ENCODE results near the gene BMAL1. TPM values are rescaled to one million over a fixed set of nuclear protein-coding genes. Genes with fewer than 3 reads are reported as not detected.
A peak's percentile ranks its signal among the peaks of the same experiment; 100 is the strongest.

BMAL1 gene
- polyA plus RNA-seq, 1 donor (not counting 4 experiments of a cell fraction or from before 2014, with no cell fraction given), result 27.5 TPM

- H3K9ac ChIP-seq (ENCODE audit: control insufficient read depth, extremely low read depth, insufficient read depth, low read length), result no peak overlapping the region
- H3K79me2 ChIP-seq (ENCODE audit: control insufficient read depth, insufficient read depth, low read length), result no peaks in the 10 kb centered on the region
- FAIRE-seq, result no peak
- H4K20me1 ChIP-seq (ENCODE audit: control insufficient read depth, extremely low read depth, insufficient read depth, low read length), result no peaks in the 10 kb centered on the region
- H2AFZ ChIP-seq (ENCODE audit: control insufficient read depth, low read length), result no peak overlapping the region
- no peaks in the 10 kb centered on the region for H3K36me3 ChIP-seq (ENCODE audit: control insufficient read depth in 2 of 2, extremely low read depth in 1 of 2, insufficient read depth in 2 of 2, low read length in 2 of 2)
- no peak overlapping the region for H3K27ac ChIP-seq (ENCODE audit: control insufficient read depth, insufficient read depth, low read length)
- H3K9me3 ChIP-seq (ENCODE audit: control insufficient read depth, low read depth, low read length), result no peaks in the 10 kb centered on the region
- H3K4me2 ChIP-seq (ENCODE audit: control insufficient read depth, extremely low read depth, insufficient read depth, low read depth, low read length), result no peak overlapping the region
- no peak for TF ChIP-seq EZH2 (IDR thresholded peaks at IDR 0.05; ENCODE audit: low read length)
- H3K4me3 ChIP-seq (ENCODE audit: control insufficient read depth in 2 of 3, extremely low read depth in 1 of 3, insufficient read depth in 2 of 3, low read depth in 1 of 3, low read length in 3 of 3), result no peak overlapping the region
- no peak for DNase-seq (ENCODE audit: low read depth, low spot score)
- no peaks in the 10 kb centered on the region for H3K9me1 ChIP-seq (ENCODE audit: control insufficient read depth, extremely low read depth, insufficient read depth, low read length)
- dilution Hi-C loops (cut with MboI; ENCODE audit: extremely low pct_ligation_motif_present, low sequenced_read_pairs), result no loop called here
- no peaks in the 10 kb centered on the region for H3K27me3 ChIP-seq (ENCODE audit: control insufficient read depth, extremely low read depth, insufficient read depth, low read length)
- peaks cover 6% of the 10 kb centered on the region for H3K4me1 ChIP-seq (ENCODE audit: control insufficient read depth, extremely low read depth, insufficient read depth, low read length)
Observed at GRCh38 chr11:13249177-13249576, 28.4 kb upstream of the BMAL1 start.

GRCh38 chr11:13249992-13250391 lies 27.6 kb upstream of the BMAL1 start:
- Histone ChIP-seq H3K27me3 (ENCODE audit: control insufficient read depth, extremely low read depth, insufficient read depth, low read length) (no peaks in the 10 kb centered on the region), H3K36me3 (ENCODE audit: control insufficient read depth in 2 of 2, extremely low read depth in 1 of 2, insufficient read depth in 2 of 2, low read length in 2 of 2) (no peaks in the 10 kb centered on the region), H2AFZ (ENCODE audit: control insufficient read depth, low read length) (no peak overlapping the region), H3K9me3 (ENCODE audit: control insufficient read depth, low read depth, low read length) (no peaks in the 10 kb centered on the region), H3K4me1 (ENCODE audit: control insufficient read depth, extremely low read depth, insufficient read depth, low read length) (peaks cover 11% of the 10 kb centered on the region), H4K20me1 (ENCODE audit: control insufficient read depth, extremely low read depth, insufficient read depth, low read length) (no peaks in the 10 kb centered on the region), H3K27ac (ENCODE audit: control insufficient read depth, insufficient read depth, low read length) (no peak overlapping the region), H3K79me2 (ENCODE audit: control insufficient read depth, insufficient read depth, low read length) (no peaks in the 10 kb centered on the region), H3K9me1 (ENCODE audit: control insufficient read depth, extremely low read depth, insufficient read depth, low read length) (no peaks in the 10 kb centered on the region), H3K4me3 (ENCODE audit: control insufficient read depth in 2 of 3, extremely low read depth in 1 of 3, insufficient read depth in 2 of 3, low read depth in 1 of 3, low read length in 3 of 3) (no peak overlapping the region), H3K9ac (ENCODE audit: control insufficient read depth, extremely low read depth, insufficient read depth, low read length) (no peak overlapping the region), H3K4me2 (ENCODE audit: control insufficient read depth, extremely low read depth, insufficient read depth, low read depth, low read length) (no peak overlapping the region)
- dilution Hi-C loops (cut with MboI; ENCODE audit: extremely low pct_ligation_motif_present, low sequenced_read_pairs), result no loop called here
- FAIRE-seq, result peak; percentile 71
- DNase-seq (ENCODE audit: low read depth, low spot score), result no peak
- no peak for TF ChIP-seq EZH2 (IDR thresholded peaks at IDR 0.05; ENCODE audit: low read length)
- TF ChIP-seq CTCF (optimal IDR thresholded peaks at IDR 0.05 in 1 of 3, IDR thresholded peaks at IDR 0.05 in 1 of 3, conservative IDR thresholded peaks at IDR 0.05 in 1 of 3; ENCODE audit: extremely low read depth in 1 of 3, insufficient read depth in 2 of 3, low read length in 3 of 3), result peak; percentile 42 to 65 (median 49)

- dilution Hi-C loops (cut with MboI; ENCODE audit: extremely low pct_ligation_motif_present, low sequenced_read_pairs), result no loop called here
- no peak for DNase-seq (ENCODE audit: low read depth, low spot score)
- H3K4me1 ChIP-seq (ENCODE audit: control insufficient read depth, extremely low read depth, insufficient read depth, low read length), result peaks cover 26% of the 10 kb centered on the region
- no peak overlapping the region for H3K4me2 ChIP-seq (ENCODE audit: control insufficient read depth, extremely low read depth, insufficient read depth, low read depth, low read length)
- H3K9me3 ChIP-seq (ENCODE audit: control insufficient read depth, low read depth, low read length), result no peaks in the 10 kb centered on the region
- no peaks in the 10 kb centered on the region for H3K79me2 ChIP-seq (ENCODE audit: control insufficient read depth, insufficient read depth, low read length)
- H4K20me1 ChIP-seq (ENCODE audit: control insufficient read depth, extremely low read depth, insufficient read depth, low read length), result no peaks in the 10 kb centered on the region
- no peaks in the 10 kb centered on the region for H3K36me3 ChIP-seq (ENCODE audit: control insufficient read depth in 2 of 2, extremely low read depth in 1 of 2, insufficient read depth in 2 of 2, low read length in 2 of 2)
- no peak for TF ChIP-seq EZH2 (IDR thresholded peaks at IDR 0.05; ENCODE audit: low read length)
- no peak for TF ChIP-seq CTCF (optimal IDR thresholded peaks at IDR 0.05 in 1 of 3, IDR thresholded peaks at IDR 0.05 in 1 of 3, conservative IDR thresholded peaks at IDR 0.05 in 1 of 3; ENCODE audit: extremely low read depth in 1 of 3, insufficient read depth in 2 of 3, low read length in 3 of 3)
- H3K27ac ChIP-seq (ENCODE audit: control insufficient read depth, insufficient read depth, low read length), result no peak overlapping the region
- no peak overlapping the region for H2AFZ ChIP-seq (ENCODE audit: control insufficient read depth, low read length)
- H3K4me3 ChIP-seq (ENCODE audit: control insufficient read depth in 2 of 3, extremely low read depth in 1 of 3, insufficient read depth in 2 of 3, low read depth in 1 of 3, low read length in 3 of 3), result no peak overlapping the region
- FAIRE-seq, result no peak
- no peaks in the 10 kb centered on the region for H3K9me1 ChIP-seq (ENCODE audit: control insufficient read depth, extremely low read depth, insufficient read depth, low read length)
- H3K27me3 ChIP-seq (ENCODE audit: control insufficient read depth, extremely low read depth, insufficient read depth, low read length), result no peaks in the 10 kb centered on the region
- H3K9ac ChIP-seq (ENCODE audit: control insufficient read depth, extremely low read depth, insufficient read depth, low read length), result no peak overlapping the region
Observed at GRCh38 chr11:13251966-13252365, 25.6 kb upstream of the BMAL1 start.

Measured in keratinocyte (primary cell).